Sigmoid colon (tissue), 7 donors: ENCODE measurements around the gene MEGF8. TPM values are rescaled to one million over a fixed set of nuclear protein-coding genes. Genes with fewer than 3 reads are reported as not detected.

Source experiments
- DNase-seq: peaks from one replicate; pipeline ENCODE4 v3.0.0-alpha.2; 2019
- H3K27ac ChIP-seq, 4 donors: fragments of 200-600 bp; sonication (generic); one replicate each; pipeline ENCODE4 v1.5.1; 2016 to 2019; ENCODE audit warnings: mild to moderate bottlenecking in 1 of 4
- H3K27me3 ChIP-seq, 3 donors: fragments of 200-600 bp; sonication (generic); one replicate each; pipeline ENCODE4 v1.5.1; 2019; ENCODE audit warnings: mild to moderate bottlenecking in 1 of 3
- H3K36me3 ChIP-seq, 4 donors: fragments of 200-600 bp; sonication (generic); one replicate each; pipeline ENCODE4 v1.5.1; 2016 to 2019
- H3K4me1 ChIP-seq, 4 donors: fragments of 200-600 bp; sonication (generic); one replicate each; pipeline ENCODE4 v1.5.1; 2017 to 2019
- H3K4me3 ChIP-seq, 4 donors: fragments of 200-600 bp; sonication (generic); one replicate each; pipeline ENCODE4 v1.5.1; 2017 to 2019; ENCODE audit warnings: mild to moderate bottlenecking in 2 of 4, moderate library complexity in 1 of 4
- H3K9me3 ChIP-seq, 4 donors: fragments of 200-600 bp in 3 of 4; sonication (generic) in 3 of 4; one replicate each; pipeline versions ENCODE4 v1.5.1 to v1.6.1; 2013 to 2019
- CTCF ChIP-seq, 4 experiments: fragments of 450-650 bp in 3 of 4; fragments of 200-600 bp in 1 of 4; IDR thresholded peaks; one replicate each; pipeline ENCODE4 v1.5.1; 2016 to 2019; ENCODE audit warnings: antibody characterized with exemption in 4 of 4, mild to moderate bottlenecking in 3 of 4, moderate library complexity in 2 of 4
- EP300 ChIP-seq, 4 donors: sonication (generic); formaldehyde crosslinking; IDR thresholded peaks; one replicate each; pipeline ENCODE4 v1.6.1; 2017; ENCODE audit warnings: antibody characterized with exemption in 4 of 4
- POLR2A ChIP-seq, 2 donors: fragments of 450-650 bp; IDR thresholded peaks; one replicate each; pipeline ENCODE4 v1.6.1; 2016; ENCODE audit warnings: antibody characterized with exemption in 2 of 2, mild to moderate bottlenecking in 2 of 2, moderate library complexity in 2 of 2
- POLR2AphosphoS5 ChIP-seq, 4 donors: sonication (generic); formaldehyde crosslinking; IDR thresholded peaks; one replicate each; pipeline ENCODE4 v1.6.1; 2017; ENCODE audit warnings: antibody characterized with exemption in 4 of 4
- WGBS, 2 donors: extraction: QIAGEN DNeasy Blood & Tissue Kit; methylation state at CpG; one replicate each; pipeline ENCODE4 v1.1.7; 2013; 5-methylcytosine and 5-hydroxymethylcytosine counted together
- intact Hi-C: fragments of 100-400 bp; cut with DNase I; formaldehyde crosslinking; loops from one replicate; pipeline ENCODE4 v1.15.1; 2023
- polyA plus RNA-seq, 3 donors: library from polyadenylated mRNA; stranded (reverse); fragments of 200-250 nt; gene quantifications; one replicate each; pipeline ENCODE4 v1.2.3, GENCODE V29; 2013
- total RNA-seq, 4 donors: library from RNA; depleted of rRNA; stranded (reverse); fragments of >200 nt; gene quantifications; one replicate each; pipeline ENCODE4 v1.1.0, GENCODE V29; 2016
- donor health status: healthy with polysubstance abuse.
- donor health status: Bipolar disorder and iron deficiency.
- donor health status: healthy.

Gene MEGF8
- total and polyA plus RNA-seq, 7 donors: 1.8 to 21.6 (median 5.9) TPM

GRCh38 chr19:42366673-42367072, 41.2 kb downstream of the MEGF8 start:
- Histone ChIP-seq H3K27ac (peak overlapping the region in 1 of 4 donors; percentile 8), H3K9me3 (no peaks in the 10 kb centered on the region), H3K27me3 (no peaks in the 10 kb centered on the region), H3K4me3 (no peak overlapping the region), H3K36me3 (peaks cover 0 to 33% (median 19%) of the 10 kb centered on the region in 4 donors), H3K4me1 (peaks cover 0 to 18% (median 5%) of the 10 kb centered on the region in 4 donors)
- no peak for DNase-seq
- intact Hi-C loops: no loop called here
- 79 to 90% methylated on average over 1 of the region's 1 CpG for WGBS, 2 donors
- no peak for TF ChIP-seq EP300 (IDR thresholded peaks at IDR 0.05)
- TF ChIP-seq POLR2AphosphoS5 (IDR thresholded peaks at IDR 0.05): no peak
- no peak for TF ChIP-seq POLR2A (IDR thresholded peaks at IDR 0.05)
- no peak for TF ChIP-seq CTCF (IDR thresholded peaks at IDR 0.05)

- Histone ChIP-seq H3K4me1 (peaks cover 0 to 18% (median 5%) of the 10 kb centered on the region in 4 donors), H3K4me3 (no peak overlapping the region), H3K9me3 (no peaks in the 10 kb centered on the region), H3K27ac (no peak overlapping the region), H3K27me3 (no peaks in the 10 kb centered on the region), H3K36me3 (peaks cover 0 to 33% (median 18%) of the 10 kb centered on the region in 4 donors)
- DNase-seq: no peak
- intact Hi-C loops: no loop called here
- TF ChIP-seq POLR2A (IDR thresholded peaks at IDR 0.05): no peak
- WGBS, 2 donors: 93 to 94% methylated on average over 4 of the region's 4 CpGs
Observed at GRCh38 chr19:42367929-42368328, 42.5 kb downstream of the MEGF8 start.

GRCh38 chr19:42368360-42368759, 42.9 kb downstream of the MEGF8 start:
- intact Hi-C loops: no loop called here
- Histone ChIP-seq H3K27me3 (no peaks in the 10 kb centered on the region), H3K36me3 (peaks cover 0 to 33% (median 14%) of the 10 kb centered on the region in 4 donors), H3K9me3 (no peaks in the 10 kb centered on the region), H3K4me1 (peaks cover 0 to 18% (median 5%) of the 10 kb centered on the region in 4 donors), H3K4me3 (no peak overlapping the region), H3K27ac (no peak overlapping the region)
- DNase-seq: no peak
- 97% methylated on average over 11 of the region's 11 CpGs for WGBS, 2 donors
- TF ChIP-seq POLR2AphosphoS5 (IDR thresholded peaks at IDR 0.05) (no peak), EP300 (IDR thresholded peaks at IDR 0.05) (no peak), POLR2A (IDR thresholded peaks at IDR 0.05) (no peak), CTCF (IDR thresholded peaks at IDR 0.05) (no peak)

- intact Hi-C loops: no loop called here
- WGBS, 2 donors: 93% methylated on average over 15 of the region's 15 CpGs
- no peak for TF ChIP-seq POLR2A (IDR thresholded peaks at IDR 0.05)
- no peak for DNase-seq
- Histone ChIP-seq H3K27ac (no peak overlapping the region), H3K27me3 (no peaks in the 10 kb centered on the region), H3K4me1 (peaks cover 0 to 18% (median 5%) of the 10 kb centered on the region in 4 donors), H3K9me3 (no peaks in the 10 kb centered on the region), H3K4me3 (no peak overlapping the region), H3K36me3 (peaks cover 0 to 30% (median 10%) of the 10 kb centered on the region in 4 donors)
Observed at GRCh38 chr19:42368765-42369164, 43.3 kb downstream of the MEGF8 start.

- H3K9me3 ChIP-seq: no peaks in the 10 kb centered on the region
- peaks cover 0 to 18% (median 5%) of the 10 kb centered on the region in 4 donors for H3K4me1 ChIP-seq
- TF ChIP-seq CTCF (IDR thresholded peaks at IDR 0.05) (no peak), EP300 (IDR thresholded peaks at IDR 0.05) (no peak), POLR2A (IDR thresholded peaks at IDR 0.05) (no peak), POLR2AphosphoS5 (IDR thresholded peaks at IDR 0.05) (no peak)
- DNase-seq: no peak
- intact Hi-C loops: no loop called here
- WGBS, 2 donors: 94 to 95% methylated on average over 27 of the region's 27 CpGs
- H3K4me3 ChIP-seq: no peak overlapping the region
- no peaks in the 10 kb centered on the region for H3K27me3 ChIP-seq
- no peak overlapping the region for H3K27ac ChIP-seq
- H3K36me3 ChIP-seq: peaks cover 0 to 28% (median 5%) of the 10 kb centered on the region in 4 donors
Observed at GRCh38 chr19:42369433-42370067, 44.1 kb downstream of the MEGF8 start.
